PC-3 (cell line): ENCODE results near the gene RBMS2. TPM values are rescaled to one million over a fixed set of nuclear protein-coding genes. Genes with fewer than 3 reads are reported as not detected.

ENCODE experiments used
- ATAC-seq: fragments of 200-7000 bp; cut with Tn5 transposase; 2 replicates; pipeline ENCODE4 v1.9.1; 2020; ENCODE audit warnings: mild to moderate bottlenecking, moderate library complexity
- BruUV-seq: library from RNA; stranded (reverse); fragments of 400-500 nt; replicated peaks from 2 replicates; lab custom pipeline; 2021; lab: Mats Ljungman, UMichigan
- CTCF ChIA-PET: fragments of 300-600 bp; sonication (Branson Sonifier 250); formaldehyde crosslinking; loops from one replicate; lab custom pipeline; 2022; ENCODE audit warnings: antibody characterized with exemption; lab: Charles Lee
- POLR2A ChIA-PET: fragments of 300-600 bp; sonication (Branson Sonifier 250); formaldehyde crosslinking; loops from one replicate; lab custom pipeline; 2022; ENCODE audit warnings: antibody characterized with exemption; ENCODE audit not compliant: unreplicated experiment; lab: Charles Lee
- DNase-seq: peaks from one replicate; pipeline ENCODE4 v3.0.0-alpha.2; 2015
- H2AFZ ChIP-seq: fragments of 300-600 bp; sonication (generic); 2 replicates; pipeline ENCODE4 v1.6.0; 2016; ENCODE audit warnings: antibody characterized with exemption, low read length
- H3F3A ChIP-seq: fragments of 300-600 bp; sonication (generic); one replicate; pipeline ENCODE4 v1.6.0; 2017; ENCODE audit warnings: antibody characterized with exemption, low read length, control low read depth, mild to moderate bottlenecking; ENCODE audit not compliant: unreplicated experiment
- H3K27ac ChIP-seq: fragments of 300-600 bp; sonication (generic); 2 replicates; pipeline ENCODE4 v1.5.1; 2016; ENCODE audit warnings: mild to moderate bottlenecking, low read length
- H3K27me3 ChIP-seq: fragments of 300-600 bp; sonication (generic); 2 replicates; pipeline ENCODE4 v1.6.1; 2016; ENCODE audit warnings: low read length, mixed read lengths
- H3K36me3 ChIP-seq: fragments of 300-600 bp; sonication (generic); 2 replicates; pipeline ENCODE4 v1.6.1; 2016; ENCODE audit warnings: low read depth, mixed run types, low read length, mixed read lengths
- H3K4me1 ChIP-seq: fragments of 300-600 bp; sonication (generic); 2 replicates; pipeline ENCODE4 v1.5.1; 2016; ENCODE audit warnings: low read length; ENCODE audit not compliant: insufficient read depth
- H3K4me2 ChIP-seq: fragments of 300-600 bp; sonication (generic); 2 replicates; pipeline ENCODE4 v1.6.0; 2016; ENCODE audit warnings: low read length
- H3K4me3 ChIP-seq: fragments of 300-600 bp; sonication (generic); 2 replicates; pipeline ENCODE4 v1.5.1; 2016; ENCODE audit warnings: mild to moderate bottlenecking, low read length, mixed read lengths
- H3K79me2 ChIP-seq: fragments of 300-600 bp; sonication (generic); 2 replicates; pipeline ENCODE4 v1.6.1; 2017; ENCODE audit warnings: low read length, mixed read lengths
- H3K9ac ChIP-seq: fragments of 300-600 bp; sonication (generic); 2 replicates; pipeline ENCODE4 v1.6.0; 2016; ENCODE audit warnings: mild to moderate bottlenecking, low read length
- H3K9me2 ChIP-seq: fragments of 300-600 bp; sonication (generic); replicated peaks from 2 replicates; pipeline ENCODE4 v1.6.1; 2016; ENCODE audit warnings: mixed run types, low read length, mixed read lengths
- H3K9me3 ChIP-seq: fragments of 300-600 bp; sonication (generic); 2 replicates; pipeline ENCODE4 v1.6.1; 2016; ENCODE audit warnings: low read length, mixed read lengths
- H4K20me1 ChIP-seq: fragments of 300-600 bp; sonication (generic); 2 replicates; pipeline ENCODE4 v1.6.1; 2016; ENCODE audit warnings: low read length, mixed read lengths
- CTCF ChIP-seq: fragments of 300-600 bp; sonication (generic); conservative IDR thresholded peaks from 2 replicates; pipeline ENCODE4 v1.5.1; 2017; ENCODE audit warnings: antibody characterized with exemption, low read depth, mild to moderate bottlenecking, low read length
- EZH2 ChIP-seq: fragments of 300-600 bp; sonication (generic); IDR thresholded peaks from one replicate; pipeline ENCODE4 v1.6.1; 2017; ENCODE audit warnings: antibody characterized with exemption, mild to moderate bottlenecking, low read length; ENCODE audit not compliant: unreplicated experiment
- EZH2phosphoT487 ChIP-seq: fragments of 300-600 bp; sonication (generic); IDR thresholded peaks from 2 replicates; pipeline ENCODE4 v1.6.1; 2018; ENCODE audit warnings: mild to moderate bottlenecking, antibody characterized with exemption, low read length, borderline replicate concordance
- intact Hi-C: fragments of 100-400 bp; cut with micrococcal nuclease; formaldehyde crosslinking; loops from 2 replicates; pipeline ENCODE4 v1.9.0; 2023
- total RNA-seq: library from RNA; depleted of rRNA; stranded (reverse); fragments of >200 nt; gene quantifications from 2 replicates; pipeline ENCODE4 v1.2.3, GENCODE V29; 2014

Gene RBMS2
- total RNA-seq, 1 experiment from 2014 or later, result 10.2 TPM

DNA sequence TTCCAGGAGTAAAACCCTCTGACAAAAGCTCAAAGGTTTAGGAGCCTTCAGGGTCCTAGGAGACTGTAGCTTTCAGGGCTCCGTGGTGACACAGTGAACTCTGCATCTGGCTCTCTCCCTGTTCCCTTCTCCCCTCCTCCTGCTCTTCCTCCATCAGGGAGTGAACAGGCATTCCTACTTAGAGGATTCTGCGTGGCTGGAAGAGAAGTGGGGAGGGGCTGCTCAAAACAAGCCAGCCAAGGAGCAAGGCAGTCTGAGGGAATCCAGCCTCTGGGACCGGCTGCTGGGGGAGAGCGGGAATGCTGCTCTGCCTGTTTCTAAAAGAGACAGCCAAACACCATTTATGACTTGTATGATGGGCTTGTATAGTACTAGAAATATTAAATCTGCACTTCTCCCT, 49.5 kb downstream of the RBMS2 start:
- Histone ChIP-seq H3K79me2 (no peaks in the 10 kb centered on the region), H3K36me3 (no peaks in the 10 kb centered on the region), H4K20me1 (no peaks in the 10 kb centered on the region), H3K9ac (no peak overlapping the region), H3K9me3 (no peaks in the 10 kb centered on the region), H3K4me2 (no peak overlapping the region), H3K27me3 (no peaks in the 10 kb centered on the region), H3K4me3 (no peak overlapping the region), H3K4me1 (peaks cover 7% of the 10 kb centered on the region), H3K27ac (no peak overlapping the region), H3K9me2 (no peaks in the 10 kb centered on the region), H2AFZ (no peak overlapping the region), H3F3A (no peaks in the 10 kb centered on the region)
- DNase-seq (no peak), ATAC-seq (no peak)
- intact Hi-C loops, result no loop called here
- ChIA-PET POLR2A (no interaction called here), CTCF (no interaction called here)
- no TSS peak for BruUV-seq
- TF ChIP-seq EZH2phosphoT487 (no peak), CTCF (no peak), EZH2 (no peak)

DNA sequence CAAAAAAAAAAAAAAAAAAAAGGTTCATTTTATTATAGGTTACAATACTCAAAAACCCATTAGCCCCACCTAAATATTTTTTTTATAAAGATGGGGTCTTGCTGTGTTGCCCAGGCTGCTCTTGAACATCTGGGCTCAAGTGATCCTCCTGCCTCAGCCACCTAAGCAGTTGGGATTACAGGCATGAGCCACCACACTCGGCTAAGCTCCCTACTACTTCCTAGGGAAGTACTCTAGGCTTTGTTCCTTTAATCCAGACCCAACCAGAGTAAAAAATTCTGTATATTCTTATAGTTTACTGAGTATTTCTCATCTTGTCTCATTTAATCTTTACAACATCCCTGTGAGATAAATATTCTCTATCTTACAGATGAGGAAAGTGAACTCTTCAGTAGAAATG, 50.7 kb downstream of the RBMS2 start:
- CTCF ChIA-PET, result interaction anchor here (0.6 to 1.3 kb wide), 3 partner anchors 57 to 136 kb away, joined by 3 to 5 read pairs (median 3); no protein-coding TSS in a partner anchor

More for the DNA sequence above, 50.7 kb downstream of the RBMS2 start:
- no peak for TF ChIP-seq CTCF
- no peak for TF ChIP-seq EZH2phosphoT487
- no peak for TF ChIP-seq EZH2
- no peaks in the 10 kb centered on the region for H3K9me3 ChIP-seq
- H3F3A ChIP-seq, result no peaks in the 10 kb centered on the region
- no peak overlapping the region for H3K4me3 ChIP-seq
- H3K9ac ChIP-seq, result no peak overlapping the region
- ATAC-seq, result no peak
- no peak overlapping the region for H2AFZ ChIP-seq
- no peaks in the 10 kb centered on the region for H3K27me3 ChIP-seq
- POLR2A ChIA-PET, result no interaction called here
- H3K27ac ChIP-seq, result no peak overlapping the region
- no peaks in the 10 kb centered on the region for H4K20me1 ChIP-seq
- no peak overlapping the region for H3K4me2 ChIP-seq
- no peak for DNase-seq
- no peaks in the 10 kb centered on the region for H3K79me2 ChIP-seq
- no peaks in the 10 kb centered on the region for H3K9me2 ChIP-seq
- intact Hi-C loops, result no loop called here
- no TSS peak for BruUV-seq
- no peaks in the 10 kb centered on the region for H3K36me3 ChIP-seq
- peaks cover 7% of the 10 kb centered on the region for H3K4me1 ChIP-seq
